Panc1 (cell line): Measurements from ENCODE around the gene DUSP9. TPM values are rescaled to one million over a fixed set of nuclear protein-coding genes. Genes with fewer than 3 reads are reported as not detected.

Experiments used
- ATAC-seq: fragments of 200-7000 bp; cut with Tn5 transposase; 2 replicates; pipeline ENCODE4 v1.9.1; 2020; ENCODE audit warnings: mild to moderate bottlenecking, moderate library complexity
- BruUV-seq: library from RNA; stranded (reverse); fragments of 400-500 nt; replicated peaks from 2 replicates; lab custom pipeline; 2021; lab: Mats Ljungman, UMichigan
- CTCF ChIA-PET: fragments of 300-600 bp; sonication (Branson Sonifier 250); formaldehyde crosslinking; loops from one replicate; lab custom pipeline; 2022; ENCODE audit warnings: antibody characterized with exemption; lab: Charles Lee
- POLR2A ChIA-PET: fragments of 300-600 bp; sonication (Branson Sonifier 250); formaldehyde crosslinking; loops from one replicate; lab custom pipeline; 2022; ENCODE audit warnings: antibody characterized with exemption; lab: Charles Lee
- DNase-seq: peaks from one replicate; pipeline ENCODE4 v3.0.0-alpha.2; 2010; ENCODE audit warnings: low read depth, low spot score
- H3K27ac ChIP-seq: 2 replicates; pipeline ENCODE4 v1.5.1; 2011; ENCODE audit warnings: mild to moderate bottlenecking, low read length, inconsistent platforms
- H3K27me3 ChIP-seq: fragments of 200-500 bp; sonication (Bioruptor generic); 2 replicates; pipeline ENCODE4 v1.6.0; 2014; ENCODE audit warnings: low read length, inconsistent platforms; ENCODE audit not compliant: control insufficient read depth, insufficient read depth
- H3K36me3 ChIP-seq: fragments of 200-500 bp; sonication (Bioruptor generic); 2 replicates; pipeline ENCODE4 v1.5.1; 2014; ENCODE audit warnings: inconsistent platforms, mild to moderate bottlenecking, low read length, moderate library complexity; ENCODE audit not compliant: control insufficient read depth, insufficient read depth
- H3K4me1 ChIP-seq: 2 replicates; pipeline ENCODE4 v1.5.1; 2011; ENCODE audit warnings: inconsistent platforms, mild to moderate bottlenecking, low read length, moderate library complexity; ENCODE audit not compliant: control insufficient read depth, insufficient read depth
- H3K4me3 ChIP-seq, 2 experiments: 2 replicates each; pipeline ENCODE4 v1.5.1; 2011 to 2012; ENCODE audit warnings: low read depth in 2 of 2, low read length in 2 of 2, mild to moderate bottlenecking in 2 of 2, inconsistent platforms in 1 of 2, moderate library complexity in 1 of 2
- H3K9me3 ChIP-seq: fragments of 200-500 bp; sonication (Bioruptor generic); 2 replicates; pipeline ENCODE4 v1.5.1; 2014; ENCODE audit warnings: low read depth, mild to moderate bottlenecking, inconsistent platforms, low read length, moderate library complexity; ENCODE audit not compliant: control insufficient read depth, insufficient read depth
- POLR2AphosphoS5 ChIP-seq: IDR thresholded peaks from 2 replicates; pipeline ENCODE4 v1.6.1; 2012; ENCODE audit warnings: mild to moderate bottlenecking, low read depth, low read length, moderate library complexity
- SIN3A ChIP-seq: IDR thresholded peaks from 2 replicates; pipeline ENCODE4 v1.6.1; 2012; ENCODE audit warnings: low read depth, mild to moderate bottlenecking, low read length, moderate library complexity, borderline replicate concordance; ENCODE audit not compliant: insufficient read depth
- TCF7L2 ChIP-seq: IDR thresholded peaks from 2 replicates; pipeline ENCODE4 v1.6.1; 2011; ENCODE audit warnings: mild to moderate bottlenecking, low read depth, low read length, inconsistent platforms
- in situ Hi-C: cut with HindIII; loops from 2 replicates; pipeline ENCODE4 v1.10.0; 2016; ENCODE audit warnings: low sequenced_read_pairs, low pct_unique_long_range_greater_than_20kb
- intact Hi-C: fragments of 100-400 bp; cut with micrococcal nuclease; formaldehyde crosslinking; loops from one replicate; pipeline ENCODE4 v1.10.0; 2022; ENCODE audit not compliant: unreplicated experiment
- total RNA-seq: library from RNA; stranded (reverse); gene quantifications from one replicate; pipeline ENCODE4 v1.2.1, GENCODE V29; 2021; ENCODE audit not compliant: unreplicated experiment
- TF ChIP-seq, protein P1 (sequence below): fragments of 450-650 bp; IDR thresholded peaks from 2 replicates; pipeline ENCODE4 v1.5.1; 2017; ENCODE audit warnings: mild to moderate bottlenecking
- TF ChIP-seq, protein P2 (sequence below), 2 experiments: IDR thresholded peaks; 2 replicates each; pipeline ENCODE4 v1.6.1; 2011 to 2012; ENCODE audit warnings: low read depth in 2 of 2, control low read depth in 1 of 2, low read length in 1 of 2, mild to moderate bottlenecking in 1 of 2, moderate library complexity in 1 of 2; ENCODE audit not compliant: insufficient read depth in 1 of 2

The DUSP9 gene
- total RNA-seq, 1 experiment from 2014 or later, result 7.1 TPM

DNA sequence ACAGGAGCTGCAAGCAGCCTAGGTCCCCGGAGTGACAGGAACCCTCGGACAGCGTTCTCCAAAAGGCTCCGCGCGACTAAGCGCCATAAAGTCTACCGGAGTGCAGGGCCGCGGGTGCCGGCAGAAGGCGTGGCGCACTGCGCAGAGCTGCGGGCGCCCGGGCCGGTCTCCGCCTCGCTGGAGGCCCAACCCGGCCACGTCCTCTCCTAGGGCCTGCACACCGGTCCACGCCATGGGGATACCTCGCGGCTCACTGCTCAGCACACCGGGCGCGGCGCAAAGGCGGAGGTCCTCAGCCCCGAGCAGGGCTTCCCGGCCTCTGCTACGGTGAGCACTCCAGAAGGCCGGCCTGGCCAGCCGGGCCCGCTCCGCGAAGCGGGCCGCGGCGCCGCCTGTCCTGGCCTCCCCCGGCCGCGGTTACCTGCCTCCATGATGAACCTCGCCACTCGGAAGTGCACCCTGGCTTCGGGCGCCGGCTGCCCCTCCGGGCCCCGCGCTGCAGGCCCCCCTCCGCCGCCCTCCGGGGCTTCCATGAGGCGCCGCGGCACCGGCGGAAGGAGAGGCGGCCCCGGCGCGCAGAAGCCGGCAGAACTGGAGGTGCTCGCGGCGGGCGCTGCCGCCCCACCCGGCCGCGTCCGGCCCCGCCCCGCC, 48.3 kb upstream of the DUSP9 start, which contains the start of gene CCNQ:
TSS of gene CCNQ (minus strand) at position 599 of the 651 bp plus-strand sequence. CDS start at position 533, 66 bp downstream.
- no TSS peak for BruUV-seq
- H3K27ac ChIP-seq, result peak within 1 kb of the TSS; percentile 78
- intact Hi-C loops, result no loop called here

DNA sequence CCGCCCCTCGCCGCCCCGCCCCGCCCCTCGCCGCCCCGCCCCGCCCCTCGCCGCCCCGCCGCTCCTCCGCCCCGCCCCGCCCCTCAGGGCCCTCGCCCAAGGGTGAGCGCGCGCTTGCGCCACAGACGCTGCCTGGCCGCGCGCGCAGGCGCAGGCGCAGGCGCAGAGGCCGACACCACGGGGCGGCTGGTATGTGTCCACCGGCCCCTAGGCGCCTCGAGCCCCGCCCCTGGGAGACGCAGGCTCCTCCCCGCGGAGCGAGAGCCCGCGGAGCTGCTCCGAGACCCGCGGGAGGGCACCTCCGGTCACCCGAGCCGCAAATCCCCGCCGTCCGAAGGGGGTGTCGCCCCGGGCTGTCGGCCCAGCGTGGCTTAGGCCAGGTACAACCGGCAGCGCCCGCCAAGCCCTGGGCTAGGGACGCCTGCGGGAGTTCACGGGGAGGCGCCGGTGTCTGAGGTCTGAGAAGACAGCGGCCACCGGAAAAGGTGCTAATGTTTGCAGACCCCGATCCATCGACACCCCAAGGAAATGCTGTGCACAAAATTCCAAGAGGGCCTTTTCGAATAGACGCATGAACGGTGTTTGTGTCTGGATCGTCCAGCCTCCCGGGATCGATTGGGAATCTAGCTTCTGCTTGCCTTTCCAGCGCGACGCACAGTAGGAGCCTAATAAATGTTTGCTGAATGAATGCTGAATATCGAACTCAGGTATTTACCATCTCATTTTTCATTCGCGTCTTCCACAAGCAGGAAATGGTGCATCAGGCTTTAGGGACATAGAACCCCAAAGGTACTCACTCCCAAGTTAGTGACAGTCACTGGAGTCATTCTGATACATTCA, 47.6 kb upstream of the DUSP9 start:
- intact Hi-C loops, result no loop called here
- Histone ChIP-seq H3K36me3 (no peaks in the 10 kb centered on the region), H3K27me3 (no peaks in the 10 kb centered on the region), H3K4me1 (peaks cover 17% of the 10 kb centered on the region), H3K4me3 (peak overlapping the region; percentile 83 to 89), H3K27ac (peak overlapping the region; percentile 78), H3K9me3 (no peaks in the 10 kb centered on the region)
- ChIA-PET CTCF (no interaction called here), POLR2A (interaction anchor here (0.5 kb wide), 1 partner anchor 129 kb away, joined by 6 read pairs; no protein-coding TSS in a partner anchor)
- ATAC-seq, result peak; percentile 96
- TF ChIP-seq SIN3A, result 0 out of 2 replicates have a peak, but pooled peaks have one; percentile 60
- TF ChIP-seq, protein P1, sequence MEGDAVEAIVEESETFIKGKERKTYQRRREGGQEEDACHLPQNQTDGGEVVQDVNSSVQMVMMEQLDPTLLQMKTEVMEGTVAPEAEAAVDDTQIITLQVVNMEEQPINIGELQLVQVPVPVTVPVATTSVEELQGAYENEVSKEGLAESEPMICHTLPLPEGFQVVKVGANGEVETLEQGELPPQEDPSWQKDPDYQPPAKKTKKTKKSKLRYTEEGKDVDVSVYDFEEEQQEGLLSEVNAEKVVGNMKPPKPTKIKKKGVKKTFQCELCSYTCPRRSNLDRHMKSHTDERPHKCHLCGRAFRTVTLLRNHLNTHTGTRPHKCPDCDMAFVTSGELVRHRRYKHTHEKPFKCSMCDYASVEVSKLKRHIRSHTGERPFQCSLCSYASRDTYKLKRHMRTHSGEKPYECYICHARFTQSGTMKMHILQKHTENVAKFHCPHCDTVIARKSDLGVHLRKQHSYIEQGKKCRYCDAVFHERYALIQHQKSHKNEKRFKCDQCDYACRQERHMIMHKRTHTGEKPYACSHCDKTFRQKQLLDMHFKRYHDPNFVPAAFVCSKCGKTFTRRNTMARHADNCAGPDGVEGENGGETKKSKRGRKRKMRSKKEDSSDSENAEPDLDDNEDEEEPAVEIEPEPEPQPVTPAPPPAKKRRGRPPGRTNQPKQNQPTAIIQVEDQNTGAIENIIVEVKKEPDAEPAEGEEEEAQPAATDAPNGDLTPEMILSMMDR, result no peak
- in situ Hi-C loops, result no loop called here
- no TSS peak for BruUV-seq
- DNase-seq, result no peak

More for the DNA sequence above, 48.3 kb upstream of the DUSP9 start, which contains the start of gene CCNQ:
- H3K4me3 ChIP-seq, result peak within 1 kb of the TSS; percentile 83 to 89
- ChIA-PET POLR2A (interaction anchor here (0.5 kb wide), 1 partner anchor 128 kb away, joined by 6 read pairs; no protein-coding TSS in a partner anchor), CTCF (no interaction called here)
- ATAC-seq (peak; percentile 77), DNase-seq (no peak)
- TF ChIP-seq POLR2AphosphoS5 (0 out of 2 replicates have a peak, but pooled peaks have one; percentile 9), SIN3A (no peak)
- no peaks in the 10 kb centered on the region for H3K27me3 ChIP-seq
- H3K9me3 ChIP-seq, result no peaks in the 10 kb centered on the region
- H3K36me3 ChIP-seq, result no peaks in the 10 kb centered on the region
- in situ Hi-C loops, result no loop called here
- H3K4me1 ChIP-seq, result peaks cover 17% of the 10 kb centered on the region

DNA sequence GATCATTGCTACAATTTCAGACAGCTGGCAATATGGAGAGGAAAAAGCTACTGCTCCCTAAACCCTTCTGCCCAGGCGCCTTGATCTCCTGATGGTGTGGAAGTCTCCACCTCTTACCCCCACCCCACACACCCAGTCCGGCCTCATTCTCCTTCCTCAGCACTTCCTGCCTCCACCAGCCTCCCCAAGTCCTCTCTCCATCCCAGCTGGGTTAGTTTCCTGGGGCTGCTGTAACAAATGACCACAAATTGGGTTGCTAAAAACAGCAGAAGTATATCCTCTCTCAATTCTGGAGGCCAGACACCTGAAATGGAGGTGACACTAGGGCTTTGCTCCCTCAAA, 47.0 kb upstream of the DUSP9 start:
- BruUV-seq, result no TSS peak
- H3K4me1 ChIP-seq, result peaks cover 17% of the 10 kb centered on the region
- ATAC-seq (no peak), DNase-seq (no peak)
- TF ChIP-seq POLR2AphosphoS5 (no peak), TCF7L2 (no peak), SIN3A (no peak)
- TF ChIP-seq, protein P2, sequence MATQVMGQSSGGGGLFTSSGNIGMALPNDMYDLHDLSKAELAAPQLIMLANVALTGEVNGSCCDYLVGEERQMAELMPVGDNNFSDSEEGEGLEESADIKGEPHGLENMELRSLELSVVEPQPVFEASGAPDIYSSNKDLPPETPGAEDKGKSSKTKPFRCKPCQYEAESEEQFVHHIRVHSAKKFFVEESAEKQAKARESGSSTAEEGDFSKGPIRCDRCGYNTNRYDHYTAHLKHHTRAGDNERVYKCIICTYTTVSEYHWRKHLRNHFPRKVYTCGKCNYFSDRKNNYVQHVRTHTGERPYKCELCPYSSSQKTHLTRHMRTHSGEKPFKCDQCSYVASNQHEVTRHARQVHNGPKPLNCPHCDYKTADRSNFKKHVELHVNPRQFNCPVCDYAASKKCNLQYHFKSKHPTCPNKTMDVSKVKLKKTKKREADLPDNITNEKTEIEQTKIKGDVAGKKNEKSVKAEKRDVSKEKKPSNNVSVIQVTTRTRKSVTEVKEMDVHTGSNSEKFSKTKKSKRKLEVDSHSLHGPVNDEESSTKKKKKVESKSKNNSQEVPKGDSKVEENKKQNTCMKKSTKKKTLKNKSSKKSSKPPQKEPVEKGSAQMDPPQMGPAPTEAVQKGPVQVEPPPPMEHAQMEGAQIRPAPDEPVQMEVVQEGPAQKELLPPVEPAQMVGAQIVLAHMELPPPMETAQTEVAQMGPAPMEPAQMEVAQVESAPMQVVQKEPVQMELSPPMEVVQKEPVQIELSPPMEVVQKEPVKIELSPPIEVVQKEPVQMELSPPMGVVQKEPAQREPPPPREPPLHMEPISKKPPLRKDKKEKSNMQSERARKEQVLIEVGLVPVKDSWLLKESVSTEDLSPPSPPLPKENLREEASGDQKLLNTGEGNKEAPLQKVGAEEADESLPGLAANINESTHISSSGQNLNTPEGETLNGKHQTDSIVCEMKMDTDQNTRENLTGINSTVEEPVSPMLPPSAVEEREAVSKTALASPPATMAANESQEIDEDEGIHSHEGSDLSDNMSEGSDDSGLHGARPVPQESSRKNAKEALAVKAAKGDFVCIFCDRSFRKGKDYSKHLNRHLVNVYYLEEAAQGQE (IDR thresholded peaks at IDR 0.05; ENCODE audit: insufficient read depth in 1 of 2, low read depth in 2 of 2, low read length in 1 of 2), result no peak
- TF ChIP-seq, protein P1, result no peak
- no peaks in the 10 kb centered on the region for H3K27me3 ChIP-seq
- in situ Hi-C loops, result no loop called here
- POLR2A ChIA-PET, result no interaction called here
- CTCF ChIA-PET, result no interaction called here
- peak overlapping the region; percentile 61 for H3K27ac ChIP-seq
- H3K36me3 ChIP-seq, result no peaks in the 10 kb centered on the region
- H3K9me3 ChIP-seq, result no peaks in the 10 kb centered on the region
- peak overlapping the region; percentile 83 to 89 for H3K4me3 ChIP-seq
- intact Hi-C loops, result no loop called here
